ENCODE results near the gene CDKN2B-AS1.
A peak's percentile ranks its signal among the peaks of the same experiment; 100 is the strongest.

CDKN2B-AS1 gene

DNA sequence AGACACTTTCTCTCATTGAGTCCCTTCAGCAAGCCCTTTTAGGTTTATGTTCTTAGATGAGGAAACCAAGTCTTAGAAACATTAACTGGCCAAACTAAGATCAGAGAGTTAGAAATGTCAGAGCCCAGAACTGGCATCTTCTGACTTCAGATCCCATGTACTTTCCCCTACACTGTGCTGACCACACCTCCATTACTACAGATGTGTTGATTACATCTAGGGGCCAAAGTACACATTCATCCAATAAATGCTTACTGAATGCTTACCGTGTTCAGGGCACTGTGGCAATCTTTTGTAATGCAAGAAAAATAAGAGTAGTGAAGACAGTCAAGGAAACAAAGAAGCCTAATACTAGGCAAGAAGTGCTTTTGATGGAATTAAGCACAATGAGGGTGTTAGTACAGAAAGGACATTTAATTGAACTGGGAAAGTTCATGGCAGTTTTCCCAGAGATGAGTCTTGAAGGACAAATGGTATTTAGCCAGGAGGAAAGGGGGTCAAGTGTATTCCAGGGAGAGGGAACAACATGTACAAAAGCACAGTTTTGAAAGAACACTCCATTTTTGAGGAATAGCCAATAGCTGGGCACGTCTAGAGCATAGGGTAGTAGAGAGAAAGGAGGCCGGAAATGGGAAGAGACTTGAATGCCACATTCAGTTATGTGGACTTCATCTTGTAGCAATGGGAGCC, 104.2 kb downstream of the CDKN2B-AS1 start:
- DNase-seq = no peak

DNA sequence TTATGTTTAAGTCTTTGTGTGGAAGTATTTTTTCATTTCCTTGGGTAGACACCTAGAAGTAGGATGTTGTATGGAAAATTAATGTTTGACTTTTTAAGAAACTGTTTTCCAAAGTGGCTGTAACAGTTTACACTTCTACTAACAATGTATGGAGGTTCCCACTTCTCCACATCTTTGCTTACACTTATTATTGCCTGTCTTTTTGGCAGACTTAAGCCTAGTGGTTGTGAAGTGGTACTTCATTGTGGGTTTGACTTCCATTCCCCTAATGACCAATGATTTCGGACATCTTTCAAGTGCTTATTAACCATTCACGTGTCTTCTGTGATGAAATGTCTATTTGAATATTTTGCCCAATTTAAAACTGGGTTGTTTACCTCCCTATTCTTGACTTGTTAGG, 106.0 kb downstream of the CDKN2B-AS1 start:
- no peak for DNase-seq

DNA sequence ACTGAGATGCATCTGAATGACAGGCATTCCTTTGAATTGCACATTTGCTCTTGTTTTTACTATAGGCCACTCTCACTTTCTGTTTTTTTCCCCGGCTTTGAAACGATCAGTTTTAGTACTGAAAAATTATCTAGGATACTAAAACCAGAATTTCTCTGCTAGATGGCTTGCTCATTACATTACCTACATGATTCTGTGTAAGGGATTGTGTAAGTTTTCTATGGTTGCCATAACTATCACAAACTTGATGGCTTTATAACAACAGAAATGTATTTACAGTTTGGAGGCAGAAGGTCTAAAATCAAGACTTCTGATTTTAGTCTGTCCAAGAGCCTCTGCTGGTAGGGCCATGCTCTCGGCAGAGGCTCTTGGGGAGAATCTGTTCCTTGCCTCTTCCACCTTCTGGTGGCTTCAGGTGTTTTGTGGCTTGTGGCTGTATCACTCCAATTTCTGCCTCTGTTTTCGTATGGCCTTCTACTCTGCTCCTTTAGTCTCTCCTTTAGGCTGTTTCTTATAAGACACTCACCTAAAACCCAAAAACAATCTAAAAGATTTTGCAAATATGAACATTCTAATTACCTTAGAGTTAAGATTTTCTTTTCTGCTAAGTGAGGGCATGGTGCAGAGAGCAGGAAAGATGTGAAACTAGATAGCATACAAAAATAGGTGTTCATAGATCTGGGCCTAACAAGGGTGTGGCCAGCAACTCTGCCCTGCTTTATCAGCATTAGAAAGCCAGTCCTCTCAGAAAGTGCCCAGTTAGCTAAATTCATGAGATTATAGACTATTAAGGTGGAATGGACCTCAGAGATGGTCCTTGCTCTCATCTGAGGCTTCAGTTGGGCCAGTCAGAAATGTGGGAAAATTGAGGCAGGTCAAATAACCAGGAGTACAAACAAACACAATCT, 107.8 kb downstream of the CDKN2B-AS1 start:
- DNase-seq = no peak

DNA sequence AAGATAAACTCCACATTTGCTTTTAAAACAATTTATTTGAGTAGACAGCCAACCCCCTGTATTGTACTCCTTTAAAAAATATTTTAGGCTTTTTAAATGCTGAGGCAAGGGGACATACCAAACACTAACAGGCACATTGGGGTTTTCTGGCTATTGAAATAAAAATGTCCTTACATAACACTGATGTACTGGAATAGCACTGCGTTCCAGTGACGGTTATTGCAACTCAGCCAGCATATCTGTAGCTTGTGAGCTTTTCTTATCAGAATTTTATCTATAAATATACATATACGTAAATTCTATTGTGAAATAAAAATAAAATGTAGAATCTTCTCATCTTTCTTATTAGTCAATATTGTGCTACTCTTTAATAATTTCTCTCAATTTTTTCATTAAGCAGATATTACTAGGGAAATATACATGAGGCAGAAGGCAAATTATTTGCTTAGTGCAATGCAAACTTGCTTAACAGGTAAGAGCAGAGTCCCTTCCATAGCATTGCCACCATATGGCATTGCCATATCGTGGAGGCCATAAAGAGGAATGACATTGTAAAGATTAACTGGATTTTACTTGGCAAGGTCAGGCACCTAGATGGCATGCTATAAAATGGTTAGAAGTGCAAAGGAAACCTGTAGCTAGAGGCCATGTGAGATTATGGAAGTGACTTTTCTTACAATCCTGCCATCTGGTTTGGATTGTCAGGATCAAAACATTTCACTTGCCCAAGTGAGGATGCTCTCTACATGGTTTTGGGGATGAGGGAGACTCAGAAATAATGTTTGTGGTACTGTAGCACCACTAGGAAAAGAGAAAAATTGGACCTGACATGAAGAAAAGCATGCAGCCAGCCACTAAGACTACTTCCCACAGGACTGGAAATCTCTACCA, 109.3 kb downstream of the CDKN2B-AS1 start:
- DNase-seq = no peak

DNA sequence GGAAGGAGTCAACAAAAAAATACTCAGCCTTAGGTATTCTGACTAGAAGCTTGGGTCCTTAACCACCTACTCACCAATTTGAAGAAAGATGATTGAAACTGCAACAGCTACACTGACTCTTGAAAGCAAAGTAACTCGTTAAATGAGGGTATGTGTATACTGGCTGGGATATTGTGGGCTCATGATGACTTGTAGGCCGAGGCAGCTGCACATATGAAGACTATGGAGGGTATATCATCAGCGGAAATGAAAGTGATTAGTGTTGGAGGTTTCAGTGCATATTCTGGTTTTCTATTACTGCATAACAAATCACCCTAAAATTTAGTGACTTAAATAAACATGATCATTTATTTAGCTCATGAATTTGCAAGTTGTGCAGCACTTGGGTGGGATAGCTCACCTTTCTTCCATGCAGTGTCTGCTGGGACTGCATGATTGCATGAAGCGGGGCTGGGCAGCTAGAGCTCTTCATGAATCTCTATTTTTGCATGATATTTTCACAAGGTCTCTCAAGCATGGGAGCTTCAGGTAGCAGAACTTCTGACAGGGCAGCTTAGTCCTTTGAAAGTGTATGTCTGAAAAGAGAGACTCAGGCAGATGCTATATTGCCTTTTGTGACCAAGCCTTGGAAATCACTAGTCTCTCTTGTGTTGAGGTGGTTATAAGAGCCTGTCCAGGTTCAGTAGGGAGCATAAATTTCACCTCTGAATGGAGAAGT, 110.6 kb downstream of the CDKN2B-AS1 start:
- DNase-seq = no peak

DNA sequence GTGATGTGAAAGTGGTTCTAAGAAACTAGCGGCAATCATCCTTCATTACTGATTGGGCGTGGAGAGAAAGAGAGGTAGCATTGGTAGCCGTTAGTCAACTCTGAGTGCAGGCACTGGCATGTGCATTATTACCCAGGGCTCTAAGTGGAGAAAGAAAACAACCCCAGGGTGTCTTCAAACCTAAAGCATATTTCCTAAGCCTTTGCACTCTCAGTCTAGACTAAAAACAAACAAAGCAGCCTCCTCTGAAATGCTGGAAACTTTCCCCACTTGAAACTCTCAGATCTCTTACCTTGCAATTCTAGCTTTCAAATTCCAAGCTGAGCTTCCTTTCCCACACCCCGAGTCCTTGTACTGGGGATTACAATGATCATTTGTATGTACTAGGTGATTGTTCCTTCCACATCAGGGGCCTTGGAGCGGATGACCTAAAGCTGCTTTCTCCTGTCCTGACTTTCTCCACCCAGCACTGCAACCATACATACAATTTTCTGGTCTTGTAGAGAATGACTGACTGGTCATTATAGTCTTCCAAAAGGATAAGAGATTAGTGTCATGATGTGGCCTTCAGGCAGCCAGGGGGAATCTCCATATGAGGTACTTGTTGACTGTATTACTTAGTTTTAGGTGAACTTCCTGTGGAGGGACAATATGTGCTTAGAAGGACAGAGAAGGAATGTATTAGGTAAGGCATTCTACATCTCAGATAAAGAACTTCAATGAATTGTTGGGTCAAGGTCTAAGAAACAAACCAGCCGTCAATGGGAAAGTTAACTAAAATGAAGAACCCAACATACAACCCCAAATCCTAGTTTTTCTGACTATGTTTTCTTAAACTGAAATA, 112.8 kb downstream of the CDKN2B-AS1 start:
- DNase-seq = no peak

GRCh38 chr9:22108581-22109370, 114.2 kb downstream of the CDKN2B-AS1 start:
- DNase-seq = no peak

GRCh38 chr9:22111176-22111953, 116.8 kb downstream of the CDKN2B-AS1 start:
- no peak for DNase-seq

DNA sequence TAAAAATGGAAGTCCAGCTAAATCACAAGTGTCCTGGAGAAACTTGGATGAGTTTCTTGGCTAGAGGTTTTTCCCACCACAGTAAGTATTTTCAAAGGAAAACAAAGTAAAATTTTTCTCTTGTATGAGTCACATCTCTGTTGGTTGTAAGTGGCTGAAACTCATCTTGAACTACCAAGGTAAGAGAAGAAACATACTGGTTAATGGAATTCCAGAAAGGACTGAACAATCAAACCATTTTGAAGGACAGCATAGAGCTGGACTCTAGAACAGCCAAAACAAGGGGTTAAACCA, 117.3 kb downstream of the CDKN2B-AS1 start:
- DNase-seq = no peak

GRCh38 chr9:22112870-22113821, 118.6 kb downstream of the CDKN2B-AS1 start:
- no peak for DNase-seq

GRCh38 chr9:22114956-22115355, 120.4 kb downstream of the CDKN2B-AS1 start:
- DNase-seq = no peak

- DNase-seq = no peak
Observed at GRCh38 chr9:22116758-22117157, 122.2 kb downstream of the CDKN2B-AS1 start.

DNA sequence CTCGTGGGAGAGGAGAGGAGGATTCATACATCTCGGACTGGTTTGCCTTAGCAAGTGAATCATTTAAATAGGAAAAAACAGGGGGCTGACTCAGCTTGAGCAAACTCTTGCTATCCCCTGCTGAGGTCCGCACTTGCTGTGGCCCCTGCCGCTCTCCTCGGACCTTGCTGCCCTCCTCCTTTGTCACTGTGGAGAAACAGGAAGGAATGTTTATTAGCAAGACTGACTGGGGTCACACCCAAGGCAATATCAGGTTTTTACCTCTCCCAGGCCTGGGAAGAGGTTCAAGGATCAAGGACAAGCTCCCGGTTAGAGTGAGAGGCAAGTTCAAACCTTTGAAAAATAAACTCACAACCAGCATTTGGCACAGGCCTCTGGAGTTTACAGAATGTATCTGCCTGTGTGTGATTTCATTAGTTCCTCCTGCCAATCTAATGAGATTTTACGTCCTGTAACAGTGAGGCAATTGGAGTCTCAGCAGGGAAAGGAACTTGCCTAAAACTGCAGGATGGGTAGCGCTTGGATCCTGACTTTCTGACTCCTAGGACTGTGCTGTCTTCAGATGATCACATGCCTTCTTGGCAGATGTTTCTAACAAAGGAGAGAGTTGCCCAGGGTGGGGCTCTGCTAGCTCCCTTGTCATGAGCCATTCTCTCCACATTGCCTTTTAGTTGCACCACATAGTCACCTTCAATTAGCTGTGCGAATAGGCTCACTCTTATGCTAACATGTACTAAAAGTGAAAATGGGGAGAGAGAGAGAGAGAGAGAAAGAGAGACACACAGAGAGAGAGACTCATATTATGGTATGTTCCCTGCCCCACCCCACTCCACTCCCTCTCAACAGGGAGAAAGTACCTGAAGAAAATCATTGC, 123.2 kb downstream of the CDKN2B-AS1 start:
- no peak for DNase-seq

- no peak for DNase-seq
Observed at GRCh38 chr9:22118810-22119521, 124.4 kb downstream of the CDKN2B-AS1 start.

GRCh38 chr9:22119522-22120158, 125.0 kb downstream of the CDKN2B-AS1 start:
- peak; percentile 38 for DNase-seq

DNA sequence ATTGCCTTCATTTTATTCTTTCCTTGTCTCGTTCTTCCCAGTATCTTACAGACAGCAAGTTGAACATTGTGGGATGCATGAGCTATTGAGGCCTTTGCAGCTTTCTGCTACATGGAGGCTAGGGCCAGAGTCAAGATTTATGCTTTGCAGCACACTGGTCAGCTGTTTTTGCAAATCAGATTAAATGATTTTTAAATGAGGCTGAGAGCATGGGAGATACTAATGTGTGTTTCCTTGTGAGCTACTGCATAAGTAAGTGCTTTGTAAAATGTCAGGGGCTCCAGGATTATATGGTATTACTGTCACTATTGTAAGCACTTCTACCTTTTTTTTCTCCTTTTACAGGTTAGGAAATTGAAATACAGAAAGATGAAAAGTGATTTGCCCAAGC, 125.6 kb downstream of the CDKN2B-AS1 start:
- no peak for DNase-seq

GRCh38 chr9:22120595-22120994, 126.0 kb downstream of the CDKN2B-AS1 start:
- no peak for DNase-seq

All from NCI-H146 (cell line).